BE2C (cell line): ENCODE results near the gene MBNL1.

ENCODE experiments used
- DNase-seq: peaks from one replicate; pipeline ENCODE4 v3.0.0-alpha.2; 2020
- H3K27me3 ChIP-seq: fragments of 250-450 bp; sonication (Bioruptor Pico); 2 replicates; pipeline ENCODE4 v1.5.1; 2020; ENCODE audit warnings: mild to moderate bottlenecking
- H3K36me3 ChIP-seq: fragments of 250-450 bp; sonication (Bioruptor Pico); 2 replicates; pipeline ENCODE4 v1.5.1; 2020; ENCODE audit warnings: mild to moderate bottlenecking
- H3K4me1 ChIP-seq: fragments of 250-450 bp; sonication (Bioruptor Pico); 2 replicates; pipeline ENCODE4 v1.5.1; 2020
- H3K4me3 ChIP-seq: 2 replicates; pipeline ENCODE4 v1.5.1; 2011; ENCODE audit warnings: low read depth, low read length
- H3K9me3 ChIP-seq: fragments of 250-450 bp; sonication (Bioruptor Pico); 2 replicates; pipeline ENCODE4 v1.5.1; 2020
- TF ChIP-seq, protein P1 (sequence below): IDR thresholded peaks from 2 replicates; pipeline ENCODE4 v1.5.1; 2012; ENCODE audit warnings: mild to moderate bottlenecking, low read depth, low read length

MBNL1 gene

DNA sequence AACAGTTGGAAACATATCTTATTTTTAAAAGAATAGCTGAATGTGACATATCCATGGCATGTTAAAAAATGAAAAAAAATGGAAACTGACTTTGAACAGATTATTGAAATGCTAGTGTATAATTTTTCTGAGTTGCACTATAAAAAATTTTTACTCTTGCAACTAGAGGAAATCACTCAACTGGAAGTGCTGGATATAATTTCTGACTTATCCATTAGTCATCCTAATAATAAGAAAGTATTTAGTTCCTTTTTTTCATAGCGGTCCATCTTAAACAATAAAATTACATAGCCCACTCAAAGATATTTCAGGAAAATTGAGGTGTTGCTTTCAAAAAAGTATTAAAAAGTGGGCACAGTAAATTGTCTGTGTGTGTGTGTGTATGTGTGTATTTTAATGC, 80.7 kb downstream of the MBNL1 start:
- DNase-seq, result no peak
- Histone ChIP-seq H3K27me3 (no peaks in the 10 kb centered on the region), H3K4me1 (peaks cover 4% of the 10 kb centered on the region), H3K9me3 (no peaks in the 10 kb centered on the region), H3K36me3 (no peaks in the 10 kb centered on the region; the same call in 1 of the 2 replicates), H3K4me3 (no peak overlapping the region)
- TF ChIP-seq, protein P1, sequence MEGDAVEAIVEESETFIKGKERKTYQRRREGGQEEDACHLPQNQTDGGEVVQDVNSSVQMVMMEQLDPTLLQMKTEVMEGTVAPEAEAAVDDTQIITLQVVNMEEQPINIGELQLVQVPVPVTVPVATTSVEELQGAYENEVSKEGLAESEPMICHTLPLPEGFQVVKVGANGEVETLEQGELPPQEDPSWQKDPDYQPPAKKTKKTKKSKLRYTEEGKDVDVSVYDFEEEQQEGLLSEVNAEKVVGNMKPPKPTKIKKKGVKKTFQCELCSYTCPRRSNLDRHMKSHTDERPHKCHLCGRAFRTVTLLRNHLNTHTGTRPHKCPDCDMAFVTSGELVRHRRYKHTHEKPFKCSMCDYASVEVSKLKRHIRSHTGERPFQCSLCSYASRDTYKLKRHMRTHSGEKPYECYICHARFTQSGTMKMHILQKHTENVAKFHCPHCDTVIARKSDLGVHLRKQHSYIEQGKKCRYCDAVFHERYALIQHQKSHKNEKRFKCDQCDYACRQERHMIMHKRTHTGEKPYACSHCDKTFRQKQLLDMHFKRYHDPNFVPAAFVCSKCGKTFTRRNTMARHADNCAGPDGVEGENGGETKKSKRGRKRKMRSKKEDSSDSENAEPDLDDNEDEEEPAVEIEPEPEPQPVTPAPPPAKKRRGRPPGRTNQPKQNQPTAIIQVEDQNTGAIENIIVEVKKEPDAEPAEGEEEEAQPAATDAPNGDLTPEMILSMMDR, result no peak

DNA sequence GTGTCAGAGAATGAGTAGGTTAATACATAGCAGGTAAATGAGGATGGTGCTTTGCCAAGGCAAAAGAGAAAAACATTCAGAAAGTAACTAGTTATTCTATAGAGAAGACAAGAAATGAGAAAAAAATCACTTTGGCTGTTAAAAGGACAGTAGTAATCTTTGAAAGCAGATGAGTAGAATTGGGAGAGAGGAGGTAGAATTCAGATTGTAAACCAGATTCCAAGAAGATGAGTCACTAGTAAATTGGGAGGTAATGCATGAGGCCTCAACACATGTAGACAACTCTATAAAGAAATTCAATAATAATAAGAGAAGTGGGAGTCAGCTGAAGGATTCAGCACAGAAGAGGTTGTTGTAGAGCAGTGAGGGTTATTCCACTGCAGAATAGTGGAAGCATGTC, 81.4 kb downstream of the MBNL1 start:
- Histone ChIP-seq H3K4me3 (no peak overlapping the region), H3K27me3 (no peaks in the 10 kb centered on the region), H3K4me1 (peaks cover 4% of the 10 kb centered on the region), H3K36me3 (no peaks in the 10 kb centered on the region; the same call in 1 of the 2 replicates), H3K9me3 (no peaks in the 10 kb centered on the region)
- DNase-seq, result no peak
- TF ChIP-seq, protein P1, result no peak

- Histone ChIP-seq H3K27me3 (no peaks in the 10 kb centered on the region), H3K36me3 (no peaks in the 10 kb centered on the region; the same call in 1 of the 2 replicates), H3K4me1 (peaks cover 4% of the 10 kb centered on the region), H3K9me3 (no peaks in the 10 kb centered on the region), H3K4me3 (no peak overlapping the region)
- TF ChIP-seq, protein P1, result no peak
- DNase-seq, result no peak
These were observed 82.0 kb downstream of the MBNL1 start for GRCh38 chr3:152350776-152351175.

GRCh38 chr3:152352554-152352953, 83.8 kb downstream of the MBNL1 start:
- Histone ChIP-seq H3K27me3 (no peaks in the 10 kb centered on the region), H3K9me3 (no peaks in the 10 kb centered on the region), H3K36me3 (no peaks in the 10 kb centered on the region; the same call in 1 of the 2 replicates), H3K4me1 (peaks cover 2% of the 10 kb centered on the region), H3K4me3 (no peak overlapping the region)
- no peak for DNase-seq
- TF ChIP-seq, protein P1, result no peak

DNA sequence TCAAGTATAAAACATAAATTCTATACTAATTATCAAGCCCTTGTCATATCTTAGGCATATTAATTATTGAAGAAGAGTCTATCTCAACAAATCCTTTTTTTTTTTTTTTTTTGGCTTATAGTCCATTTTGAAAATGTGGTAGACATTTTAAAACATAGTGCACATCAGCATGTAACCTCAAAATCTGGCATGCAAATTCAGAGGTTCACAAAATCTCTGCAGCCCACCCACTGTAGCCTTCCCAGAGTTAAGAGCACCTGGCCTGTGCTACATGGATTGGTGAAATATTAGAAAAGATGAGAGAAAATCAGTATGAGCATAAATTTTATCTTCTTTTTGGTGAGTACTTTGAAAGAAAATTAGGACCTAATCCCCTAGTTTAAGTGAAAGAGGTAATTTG, 84.8 kb downstream of the MBNL1 start:
- H3K4me1 ChIP-seq, result peaks cover 4% of the 10 kb centered on the region; the same call in 1 of the 2 replicates
- no peaks in the 10 kb centered on the region; the same call in 1 of the 2 replicates for H3K36me3 ChIP-seq
- DNase-seq, result no peak
- TF ChIP-seq, protein P1, result no peak
- H3K27me3 ChIP-seq, result no peaks in the 10 kb centered on the region
- no peaks in the 10 kb centered on the region for H3K9me3 ChIP-seq
- H3K4me3 ChIP-seq, result no peak overlapping the region

DNA sequence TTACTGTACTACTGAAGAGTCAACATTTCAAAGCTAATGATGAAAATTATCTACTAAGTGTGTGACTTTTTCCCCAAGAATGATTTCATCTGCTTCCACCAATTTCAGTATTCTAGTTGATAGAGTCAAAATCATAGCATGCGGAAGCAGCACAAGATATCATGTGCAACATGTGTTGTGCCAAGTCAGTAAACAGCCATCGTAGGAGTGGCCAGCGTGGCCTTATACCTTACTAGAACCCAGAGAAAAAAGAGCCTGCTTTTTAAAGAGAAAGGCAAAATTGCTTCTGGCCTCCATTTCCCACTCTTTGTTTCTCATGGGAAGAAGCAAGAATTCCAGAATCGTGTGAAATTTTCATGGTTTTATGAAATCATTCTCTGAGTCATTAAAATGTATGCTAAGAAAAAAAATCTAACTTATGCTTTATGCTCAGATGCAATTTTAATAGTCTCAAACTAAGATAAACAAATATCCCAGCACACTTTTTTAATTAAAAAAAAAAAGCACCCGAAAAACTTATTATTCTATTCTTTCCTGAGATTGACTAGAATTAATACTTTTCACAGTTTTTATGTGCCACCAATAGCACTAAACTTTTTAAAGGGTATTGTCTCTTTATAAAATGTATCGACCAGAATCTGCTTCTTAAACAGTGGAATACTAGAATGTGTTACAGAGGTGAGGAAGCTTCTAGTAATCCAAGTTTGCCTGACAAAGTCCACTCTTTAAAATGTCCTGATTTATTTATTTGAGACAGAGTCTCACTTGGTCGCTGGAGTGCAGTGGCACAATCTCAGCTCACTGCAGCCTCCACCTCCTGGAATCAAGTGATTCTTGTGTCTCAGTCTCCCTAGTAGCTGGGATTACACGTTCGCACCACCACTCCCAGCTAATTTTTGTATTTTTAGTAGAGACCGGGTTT, 87.3 kb downstream of the MBNL1 start:
- no peaks in the 10 kb centered on the region for H3K9me3 ChIP-seq
- no peak overlapping the region for H3K4me3 ChIP-seq
- no peaks in the 10 kb centered on the region; the same call in 1 of the 2 replicates for H3K36me3 ChIP-seq
- H3K27me3 ChIP-seq, result no peaks in the 10 kb centered on the region
- TF ChIP-seq, protein P1, result no peak
- H3K4me1 ChIP-seq, result peaks cover 9% of the 10 kb centered on the region; the same call in 1 of the 2 replicates
- no peak for DNase-seq
